Spinal cord (tissue), 10 donors: Measurements from ENCODE around the gene KLRB1. TPM values are rescaled to one million over a fixed set of nuclear protein-coding genes. Genes with fewer than 3 reads are reported as not detected.
"Not testable (repeated sequence)": the region's sequence is repeated elsewhere in the genome, so short reads cannot be mapped to it uniquely, and the experiment has no call there.

Experiments used
- DNase-seq, 6 donors: peaks; one replicate each; pipeline versions ENCODE4 v3.0.0 to v3.0.0-alpha.2; 2013 to 2015; ENCODE audit warnings: low spot score in 6 of 6, low read depth in 4 of 6
- H3K27ac ChIP-seq: one replicate; pipeline ENCODE4 v1.5.1; 2013; ENCODE audit warnings: low read depth, low read length, control low read depth
- H3K27me3 ChIP-seq: one replicate; pipeline ENCODE4 v1.6.1; 2013; ENCODE audit warnings: low read length; ENCODE audit not compliant: control insufficient read depth, insufficient read depth
- H3K36me3 ChIP-seq: one replicate; pipeline ENCODE4 v1.6.1; 2013; ENCODE audit warnings: low read length; ENCODE audit not compliant: control insufficient read depth, insufficient read depth
- H3K4me1 ChIP-seq: one replicate; pipeline ENCODE4 v1.6.1; 2013; ENCODE audit warnings: low read length; ENCODE audit not compliant: control insufficient read depth, insufficient read depth
- H3K4me3 ChIP-seq: one replicate; pipeline ENCODE4 v1.5.1; 2013; ENCODE audit warnings: low read depth, low read length, control low read depth
- H3K9me3 ChIP-seq: one replicate; pipeline ENCODE4 v1.6.1; 2013; ENCODE audit warnings: low read length; ENCODE audit not compliant: control insufficient read depth, insufficient read depth
- WGBS: methylation state at CpG from one replicate; pipeline ENCODE4 v1.1.5; 2013; ENCODE audit warnings: missing lambda C conversion rate; ENCODE audit not compliant: insufficient coverage; 5-methylcytosine and 5-hydroxymethylcytosine counted together
- polyA plus RNA-seq, 2 donors: library from polyadenylated mRNA; unstranded; fragments of 120-200 nt; gene quantifications; one replicate each; pipeline ENCODE4 v1.2.1, GENCODE V29; 2013; ENCODE audit not compliant: insufficient read length in 2 of 2
- total RNA-seq, 2 donors: library from RNA; depleted of rRNA in 1 of 2; stranded (reverse); fragments of 120-200 nt in 1 of 2; fragments of >200 nt in 1 of 2; gene quantifications; one replicate each; pipeline versions ENCODE4 v1.2.3 to v1.2.4, GENCODE V29; 2013 to 2014
- donor health status: healthy.

The KLRB1 gene
- total and polyA plus RNA-seq, 4 donors, result 0.26 to 0.33 (median 0.30) TPM; not detected in 1

- no peaks in the 10 kb centered on the region for H3K36me3 ChIP-seq
- no peaks in the 10 kb centered on the region for H3K27me3 ChIP-seq
- H3K4me1 ChIP-seq, result no peaks in the 10 kb centered on the region
- no peaks in the 10 kb centered on the region for H3K9me3 ChIP-seq
- H3K27ac ChIP-seq, result no peak overlapping the region
- DNase-seq, result no peak
- H3K4me3 ChIP-seq, result no peak overlapping the region
Observed at GRCh38 chr12:9626291-9626690, 18.6 kb upstream of the KLRB1 start.

GRCh38 chr12:9625019-9625418 is 17.3 kb upstream of the KLRB1 start:
- H3K4me1 ChIP-seq, result no peaks in the 10 kb centered on the region
- no peak overlapping the region for H3K4me3 ChIP-seq
- H3K27ac ChIP-seq, result no peak overlapping the region
- DNase-seq, result no peak
- no peaks in the 10 kb centered on the region for H3K36me3 ChIP-seq
- no peaks in the 10 kb centered on the region for H3K27me3 ChIP-seq
- WGBS, result 100% methylated on average over 1 of the region's 3 CpGs
- H3K9me3 ChIP-seq, result no peaks in the 10 kb centered on the region

- DNase-seq, result no peak
- Histone ChIP-seq H3K4me3 (no peak overlapping the region), H3K4me1 (no peaks in the 10 kb centered on the region), H3K36me3 (no peaks in the 10 kb centered on the region), H3K9me3 (no peaks in the 10 kb centered on the region), H3K27ac (no peak overlapping the region), H3K27me3 (no peaks in the 10 kb centered on the region)
- 60% methylated on average over 1 of the region's 6 CpGs for WGBS
Observed at GRCh38 chr12:9619411-9620179, 11.9 kb upstream of the KLRB1 start.

- H3K9me3 ChIP-seq, H3K36me3 ChIP-seq, H3K27ac ChIP-seq, H3K27me3 ChIP-seq, H3K4me3 ChIP-seq, DNase-seq, H3K4me1 ChIP-seq: not testable (repeated sequence)
- WGBS, result 100% methylated on average over 1 of the region's 1 CpG
Observed at GRCh38 chr12:9618906-9619305, 11.2 kb upstream of the KLRB1 start.

- Histone ChIP-seq H3K4me3 (no peak overlapping the region), H3K27ac (no peak overlapping the region), H3K4me1 (no peaks in the 10 kb centered on the region), H3K9me3 (no peaks in the 10 kb centered on the region), H3K27me3 (no peaks in the 10 kb centered on the region), H3K36me3 (no peaks in the 10 kb centered on the region)
- WGBS, result no CpG with 5 or more reads among the region's 6 CpGs
- no peak for DNase-seq
Observed at GRCh38 chr12:9617124-9617523, 9.4 kb upstream of the KLRB1 start.

GRCh38 chr12:9615420-9616136 is 7.9 kb upstream of the KLRB1 start:
- Histone ChIP-seq H3K36me3 (no peaks in the 10 kb centered on the region), H3K4me1 (no peaks in the 10 kb centered on the region), H3K27me3 (no peaks in the 10 kb centered on the region), H3K4me3 (no peak overlapping the region), H3K9me3 (no peaks in the 10 kb centered on the region), H3K27ac (no peak overlapping the region)
- DNase-seq, result no peak
- WGBS, result no CpG with 5 or more reads among the region's 5 CpGs

GRCh38 chr12:9610606-9611005 is 2.9 kb upstream of the KLRB1 start:
- not testable (repeated sequence) for H3K4me3 ChIP-seq, H3K4me1 ChIP-seq
- 92% methylated on average over 4 of the region's 5 CpGs for WGBS

GRCh38 chr12:9606736-9607372 is 862 bp downstream of the KLRB1 start:
- H3K27me3 ChIP-seq, result no peaks in the 10 kb centered on the region
- no peak overlapping the region for H3K4me3 ChIP-seq
- DNase-seq, result no peak
- H3K4me1 ChIP-seq, result no peaks in the 10 kb centered on the region
- WGBS, result 100% methylated on average over 1 of the region's 4 CpGs
- H3K36me3 ChIP-seq, result no peaks in the 10 kb centered on the region
- H3K27ac ChIP-seq, result no peak overlapping the region
- no peaks in the 10 kb centered on the region for H3K9me3 ChIP-seq

More at GRCh38 chr12:9610606-9611005, 2.9 kb upstream of the KLRB1 start:
- not testable (repeated sequence) for H3K36me3 ChIP-seq, DNase-seq, H3K27ac ChIP-seq, H3K9me3 ChIP-seq, H3K27me3 ChIP-seq

GRCh38 chr12:9606247-9606646 is 1.5 kb downstream of the KLRB1 start:
- no peak for DNase-seq
- Histone ChIP-seq H3K27ac (no peak overlapping the region), H3K36me3 (no peaks in the 10 kb centered on the region), H3K9me3 (no peaks in the 10 kb centered on the region), H3K4me1 (no peaks in the 10 kb centered on the region), H3K27me3 (no peaks in the 10 kb centered on the region), H3K4me3 (no peak overlapping the region)
- no CpG with 5 or more reads among the region's 3 CpGs for WGBS
